ENCODE data around the gene RNF5.

GRCh38 chr6:32192608-32193039 is 14.4 kb downstream of the RNF5 start, which contains the start of gene GPSM3:
- TF ChIP-seq CTCF (IDR thresholded peaks at IDR 0.05) (no peak), POLR2AphosphoS5 (IDR thresholded peaks at IDR 0.05; ENCODE audit: low read depth, low read length) (no peak), JUND (IDR thresholded peaks at IDR 0.05) (no peak), TAF1 (IDR thresholded peaks at IDR 0.05; ENCODE audit: borderline replicate concordance, low read depth, low read length) (no peak), RAD21 (IDR thresholded peaks at IDR 0.05; ENCODE audit: low read length) (no peak), YY1 (IDR thresholded peaks at IDR 0.05; ENCODE audit: low read depth) (no peak), RCOR1 (IDR thresholded peaks at IDR 0.05; ENCODE audit: low read length) (no peak), FOXM1 (IDR thresholded peaks at IDR 0.05; ENCODE audit: low read depth) (no peak), TCF12 (IDR thresholded peaks at IDR 0.05) (no peak), MAX (IDR thresholded peaks at IDR 0.05; ENCODE audit: low read depth) (no peak)
- TF ChIP-seq, protein P1, sequence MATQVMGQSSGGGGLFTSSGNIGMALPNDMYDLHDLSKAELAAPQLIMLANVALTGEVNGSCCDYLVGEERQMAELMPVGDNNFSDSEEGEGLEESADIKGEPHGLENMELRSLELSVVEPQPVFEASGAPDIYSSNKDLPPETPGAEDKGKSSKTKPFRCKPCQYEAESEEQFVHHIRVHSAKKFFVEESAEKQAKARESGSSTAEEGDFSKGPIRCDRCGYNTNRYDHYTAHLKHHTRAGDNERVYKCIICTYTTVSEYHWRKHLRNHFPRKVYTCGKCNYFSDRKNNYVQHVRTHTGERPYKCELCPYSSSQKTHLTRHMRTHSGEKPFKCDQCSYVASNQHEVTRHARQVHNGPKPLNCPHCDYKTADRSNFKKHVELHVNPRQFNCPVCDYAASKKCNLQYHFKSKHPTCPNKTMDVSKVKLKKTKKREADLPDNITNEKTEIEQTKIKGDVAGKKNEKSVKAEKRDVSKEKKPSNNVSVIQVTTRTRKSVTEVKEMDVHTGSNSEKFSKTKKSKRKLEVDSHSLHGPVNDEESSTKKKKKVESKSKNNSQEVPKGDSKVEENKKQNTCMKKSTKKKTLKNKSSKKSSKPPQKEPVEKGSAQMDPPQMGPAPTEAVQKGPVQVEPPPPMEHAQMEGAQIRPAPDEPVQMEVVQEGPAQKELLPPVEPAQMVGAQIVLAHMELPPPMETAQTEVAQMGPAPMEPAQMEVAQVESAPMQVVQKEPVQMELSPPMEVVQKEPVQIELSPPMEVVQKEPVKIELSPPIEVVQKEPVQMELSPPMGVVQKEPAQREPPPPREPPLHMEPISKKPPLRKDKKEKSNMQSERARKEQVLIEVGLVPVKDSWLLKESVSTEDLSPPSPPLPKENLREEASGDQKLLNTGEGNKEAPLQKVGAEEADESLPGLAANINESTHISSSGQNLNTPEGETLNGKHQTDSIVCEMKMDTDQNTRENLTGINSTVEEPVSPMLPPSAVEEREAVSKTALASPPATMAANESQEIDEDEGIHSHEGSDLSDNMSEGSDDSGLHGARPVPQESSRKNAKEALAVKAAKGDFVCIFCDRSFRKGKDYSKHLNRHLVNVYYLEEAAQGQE (IDR thresholded peaks at IDR 0.05; ENCODE audit: low read depth, low read length): no peak

All from SK-N-SH (cell line).